HG02870 (cell line): Measurements from ENCODE around the gene C1GALT1.
"Not testable (repeated sequence)": the region's sequence is repeated elsewhere in the genome, so short reads cannot be mapped to it uniquely, and the experiment has no call there.

Source experiments
- ATAC-seq: cut with Tn5 transposase; IDR thresholded peaks from one replicate; pipeline ENCODE4 v1.9.1; 2021; ENCODE audit warnings: mild to moderate bottlenecking, moderate library complexity; ENCODE audit not compliant: unreplicated experiment

The C1GALT1 gene

DNA sequence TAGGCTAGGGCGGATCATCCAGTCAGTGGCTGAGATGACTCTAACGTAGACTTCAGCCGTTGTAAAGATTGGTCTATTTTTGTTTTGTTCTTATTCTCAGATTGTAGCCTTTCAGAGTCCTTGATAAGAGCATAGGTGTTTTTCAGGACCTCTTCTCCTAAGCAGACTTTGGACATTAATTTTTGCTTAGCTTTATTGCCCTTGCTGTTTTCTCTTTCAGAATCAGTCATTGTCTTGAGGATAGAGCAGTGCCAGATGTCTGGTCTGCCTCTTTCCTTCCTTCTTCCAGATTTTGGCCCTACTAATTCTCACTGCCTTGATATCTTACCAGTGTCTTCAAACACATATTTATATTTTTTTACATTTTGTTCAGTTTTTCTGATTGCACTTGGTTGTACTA, 49.5 kb downstream of the C1GALT1 start:
- ATAC-seq, result no peak

DNA sequence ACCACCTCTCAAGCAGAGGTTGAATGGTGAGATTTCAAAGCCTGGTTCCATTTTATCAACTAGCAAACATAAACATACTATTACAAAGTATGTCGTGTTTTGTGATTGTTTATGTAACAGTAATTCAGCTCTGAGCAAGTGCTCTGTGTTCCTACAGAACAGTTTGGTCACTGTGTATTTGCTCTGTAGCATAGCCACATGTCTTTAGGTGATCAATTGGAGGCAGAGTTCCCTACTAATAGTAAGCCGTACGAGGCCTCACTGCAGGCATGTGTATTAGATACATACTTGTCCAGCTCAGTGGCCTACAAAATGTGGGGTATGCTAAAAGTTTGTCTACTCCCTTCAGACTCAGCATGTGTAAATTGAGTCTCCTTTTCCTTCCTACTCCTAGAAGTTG, 53.0 kb downstream of the C1GALT1 start:
- ATAC-seq, result no peak

DNA sequence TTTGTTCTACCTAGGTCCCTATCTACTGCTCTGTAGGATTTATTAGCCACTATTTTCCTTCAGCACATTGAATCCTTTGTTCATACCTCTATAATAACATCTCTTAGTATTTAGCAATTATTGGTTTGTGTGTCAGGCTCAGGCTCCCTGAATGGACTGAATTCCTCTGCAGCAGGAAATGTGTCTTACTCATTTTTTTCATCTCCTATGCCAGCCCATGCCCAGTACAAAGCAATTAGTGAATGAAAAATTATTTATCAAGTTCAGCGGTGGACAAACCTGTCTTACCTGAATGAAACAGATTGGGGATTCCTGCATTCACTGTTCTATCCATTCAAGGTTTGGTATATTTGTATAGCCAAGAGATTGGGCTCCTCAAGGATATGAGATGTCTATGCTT, 53.7 kb downstream of the C1GALT1 start:
- no peak for ATAC-seq

DNA sequence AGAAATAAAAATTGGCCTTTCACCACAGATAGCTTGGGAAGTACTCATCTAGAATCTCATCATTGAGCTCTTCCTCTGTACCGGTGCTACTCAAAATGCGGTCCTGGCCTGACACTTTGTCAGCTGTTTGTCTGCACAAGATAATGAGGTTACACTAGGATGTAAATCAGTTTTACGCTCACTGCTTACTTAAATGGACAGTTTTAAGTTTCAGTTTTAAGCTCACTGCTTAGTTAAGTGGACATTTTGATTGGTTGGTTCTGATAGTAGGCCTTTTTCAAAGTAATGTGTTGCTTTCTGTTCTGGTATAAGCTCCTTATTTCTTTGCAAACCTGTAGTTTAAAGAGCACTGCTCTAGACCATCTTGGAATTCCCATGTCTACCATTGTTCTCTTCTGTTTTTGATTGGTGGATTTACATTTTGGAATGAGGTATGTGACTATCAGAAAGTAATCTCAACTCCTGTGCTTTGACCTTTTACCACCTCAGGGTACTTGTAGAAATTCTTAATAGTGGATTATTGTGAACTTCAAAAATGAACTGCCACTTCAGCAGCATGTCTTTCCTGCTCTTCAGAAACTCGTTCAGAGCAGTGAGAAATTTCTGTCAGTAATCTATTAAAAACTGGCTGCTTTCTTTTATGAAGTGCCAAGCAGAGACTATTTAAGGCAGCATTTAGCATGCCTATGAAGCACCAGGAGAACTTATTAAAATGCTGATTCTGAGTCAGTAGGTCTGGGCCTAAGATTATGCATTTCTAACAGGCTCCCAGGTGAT, 55.0 kb downstream of the C1GALT1 start:
- no peak for ATAC-seq

DNA sequence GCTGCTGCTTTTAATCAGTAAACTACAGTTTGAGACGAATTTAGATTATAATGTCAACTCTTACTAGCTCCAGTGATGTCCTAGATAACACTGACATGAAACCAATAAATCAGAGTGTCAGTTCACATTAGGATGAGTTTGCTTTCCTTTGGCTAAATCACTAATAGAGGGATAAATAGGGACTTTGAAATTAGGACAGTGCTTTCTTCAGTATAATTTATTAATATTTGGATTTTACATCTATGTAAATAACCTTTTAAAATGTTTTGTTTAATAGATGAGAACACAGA, 55.6 kb downstream of the C1GALT1 start:
- ATAC-seq, result no peak

DNA sequence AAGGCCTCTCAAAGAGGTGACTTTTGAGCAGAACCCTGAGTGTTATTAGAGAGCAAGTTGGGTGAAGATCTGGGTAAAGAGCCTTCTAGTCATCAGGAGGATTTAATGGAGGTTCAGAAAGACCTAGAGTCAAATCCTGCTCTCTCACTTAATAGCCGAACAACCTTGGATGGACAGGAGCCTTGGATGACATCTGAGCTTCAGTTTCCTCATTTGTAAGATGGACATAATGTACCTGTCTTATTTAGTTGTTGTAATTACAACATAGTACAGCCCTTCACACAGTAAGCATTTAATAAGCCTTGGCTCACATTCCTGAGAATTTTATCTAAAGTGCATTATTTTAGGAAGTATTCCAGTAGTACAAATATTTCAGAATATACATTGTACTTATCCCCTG, 57.0 kb downstream of the C1GALT1 start:
- no peak for ATAC-seq

DNA sequence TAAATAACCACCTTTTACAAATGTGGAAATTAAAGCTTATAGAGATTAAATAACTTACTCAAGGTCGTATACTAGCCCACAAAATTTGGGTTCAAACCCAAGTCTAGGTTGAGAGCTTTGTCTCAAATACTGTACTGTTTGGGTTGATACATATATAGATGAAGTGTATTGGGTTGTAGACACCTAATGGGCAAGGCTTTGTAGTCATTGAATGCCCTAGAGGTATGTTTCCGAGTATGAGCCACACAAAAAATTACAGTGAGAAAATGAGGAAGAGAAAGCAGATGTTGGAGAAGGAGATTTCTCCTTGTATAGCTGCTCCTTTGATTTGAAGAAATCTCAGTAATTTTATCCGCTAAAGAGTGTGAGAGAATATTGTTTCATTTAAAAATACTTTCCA, 60.6 kb downstream of the C1GALT1 start:
- ATAC-seq, result no peak

DNA sequence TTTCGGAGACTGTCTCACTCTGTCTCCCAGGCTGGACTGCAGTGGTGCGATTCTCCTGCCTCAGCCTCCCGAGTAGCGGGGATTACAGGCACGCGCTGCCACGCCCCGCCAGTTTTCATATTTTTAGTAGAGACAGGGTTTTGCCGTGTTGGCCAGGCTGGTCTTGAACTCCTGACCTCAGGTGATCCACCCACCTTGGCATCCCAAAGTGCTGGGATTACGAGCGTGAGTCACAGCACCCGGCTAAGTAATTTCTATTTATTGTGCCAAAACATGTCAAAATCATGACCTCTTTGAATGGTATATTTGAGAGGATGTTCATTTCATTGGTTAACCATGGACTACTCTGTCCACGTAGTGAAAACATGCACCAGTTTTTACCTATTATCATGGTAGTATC, 62.9 kb downstream of the C1GALT1 start:
- not testable (repeated sequence) for ATAC-seq

DNA sequence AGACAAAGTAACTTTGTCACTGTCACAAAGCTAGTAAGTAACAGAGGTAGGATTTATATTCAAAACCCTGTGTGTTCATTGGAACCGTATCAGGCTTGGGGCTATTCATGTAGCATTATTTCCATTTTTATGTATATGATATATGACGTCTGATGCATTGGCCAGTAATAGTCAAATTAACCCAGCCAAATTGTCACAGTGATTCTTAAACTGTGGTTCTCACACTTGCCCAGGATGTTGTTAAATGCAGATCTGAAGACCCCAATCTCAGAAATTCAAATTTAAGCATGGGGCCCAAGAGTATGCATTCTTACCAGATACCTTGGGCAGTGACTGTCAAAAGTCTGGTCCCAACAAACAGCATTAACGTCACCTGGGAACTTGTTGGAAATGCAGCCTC, 63.9 kb downstream of the C1GALT1 start:
- ATAC-seq, result no peak

DNA sequence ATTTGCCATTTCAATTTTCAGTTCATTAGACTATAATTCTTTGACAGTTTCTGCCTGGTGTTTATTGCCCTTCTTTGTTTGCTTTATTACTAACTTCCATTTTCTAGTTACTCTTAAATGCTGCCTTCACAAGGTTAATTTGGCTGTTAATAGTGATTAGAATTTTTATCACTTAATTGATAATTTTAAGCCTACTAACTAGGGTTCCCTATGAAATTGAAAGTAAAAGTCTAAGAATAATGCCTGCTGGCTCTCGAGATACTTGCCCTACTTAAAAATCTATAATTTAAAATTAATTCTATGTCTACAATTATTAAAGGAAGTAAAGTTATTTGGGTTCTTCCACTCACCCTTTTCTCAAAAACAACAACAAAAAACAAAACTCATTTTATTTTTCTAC, 65.3 kb downstream of the C1GALT1 start:
- ATAC-seq, result no peak

DNA sequence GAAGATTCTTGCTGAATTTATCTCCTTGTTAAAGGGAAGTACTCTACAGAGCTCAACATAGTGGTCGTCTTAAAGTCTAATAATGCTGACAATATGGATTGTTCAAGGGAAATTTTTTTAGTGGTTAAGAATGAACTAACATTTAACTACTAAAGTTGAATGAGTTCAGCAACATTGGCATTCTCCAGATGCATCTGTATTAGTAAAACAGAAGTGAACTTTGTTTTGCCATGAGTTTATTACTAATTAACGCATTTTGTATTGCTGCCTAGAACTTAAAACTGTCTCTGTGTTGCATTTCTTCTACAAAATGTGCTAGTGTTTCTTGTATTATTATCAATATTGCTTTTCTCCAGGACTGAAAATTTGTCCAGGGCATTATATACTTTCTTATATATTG, 67.5 kb downstream of the C1GALT1 start:
- ATAC-seq, result no peak

DNA sequence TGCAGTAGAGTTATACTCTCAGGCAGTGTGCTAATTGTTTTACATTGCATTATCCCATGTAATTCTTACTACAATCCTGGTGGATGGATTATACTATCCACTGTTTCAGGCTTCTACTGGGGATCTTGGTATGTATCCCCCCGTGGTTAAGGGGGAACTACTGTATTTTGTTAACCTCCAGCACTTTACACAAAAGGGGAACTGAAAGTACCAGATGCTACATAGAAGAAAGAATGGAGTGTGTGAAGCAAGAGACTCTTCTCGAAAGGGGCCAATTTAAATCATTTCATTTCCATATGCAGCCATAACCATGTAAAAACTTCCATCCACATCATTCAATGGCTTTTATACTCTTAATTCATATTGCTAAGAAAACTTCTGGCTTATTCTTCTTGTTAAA, 69.4 kb downstream of the C1GALT1 start:
- peak; percentile 99 for ATAC-seq

DNA sequence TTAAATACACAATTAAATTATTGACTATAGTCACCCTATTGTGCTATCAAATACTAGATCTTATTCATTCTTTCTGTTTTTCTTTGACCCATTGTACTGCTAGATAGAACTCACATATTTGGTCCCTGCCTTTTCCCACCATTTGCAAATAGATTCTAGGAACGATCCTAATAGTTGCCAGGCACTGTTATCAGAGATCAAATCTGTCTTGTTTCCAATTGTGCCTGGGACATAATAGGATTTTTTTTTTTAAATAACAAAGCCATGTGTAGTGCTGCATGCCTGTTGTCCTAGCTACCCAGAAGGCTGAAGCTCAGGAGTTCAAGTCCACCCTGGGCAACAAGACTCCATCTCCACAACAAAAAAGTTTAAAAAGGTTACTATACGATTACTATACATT, 72.0 kb downstream of the C1GALT1 start:
- no peak for ATAC-seq

DNA sequence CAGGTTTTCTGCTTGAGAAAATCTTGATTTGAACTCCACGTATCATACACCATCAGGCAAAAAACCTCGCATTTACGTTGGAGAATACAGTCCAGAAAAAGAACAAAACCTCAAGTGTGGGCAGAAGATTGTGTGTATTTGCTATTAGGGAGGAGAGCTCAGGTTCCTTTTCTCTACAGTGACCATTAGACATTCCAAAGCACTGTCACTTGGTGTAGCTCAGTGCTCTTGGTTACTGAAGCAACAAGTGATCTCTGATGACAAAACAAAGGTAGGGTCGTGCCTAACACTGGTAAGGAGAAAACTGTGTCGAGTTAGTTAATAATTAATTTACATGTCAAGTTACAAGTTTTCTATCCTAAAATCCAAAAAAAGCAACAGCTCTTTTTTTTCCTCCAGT, 72.6 kb downstream of the C1GALT1 start:
- ATAC-seq, result no peak

DNA sequence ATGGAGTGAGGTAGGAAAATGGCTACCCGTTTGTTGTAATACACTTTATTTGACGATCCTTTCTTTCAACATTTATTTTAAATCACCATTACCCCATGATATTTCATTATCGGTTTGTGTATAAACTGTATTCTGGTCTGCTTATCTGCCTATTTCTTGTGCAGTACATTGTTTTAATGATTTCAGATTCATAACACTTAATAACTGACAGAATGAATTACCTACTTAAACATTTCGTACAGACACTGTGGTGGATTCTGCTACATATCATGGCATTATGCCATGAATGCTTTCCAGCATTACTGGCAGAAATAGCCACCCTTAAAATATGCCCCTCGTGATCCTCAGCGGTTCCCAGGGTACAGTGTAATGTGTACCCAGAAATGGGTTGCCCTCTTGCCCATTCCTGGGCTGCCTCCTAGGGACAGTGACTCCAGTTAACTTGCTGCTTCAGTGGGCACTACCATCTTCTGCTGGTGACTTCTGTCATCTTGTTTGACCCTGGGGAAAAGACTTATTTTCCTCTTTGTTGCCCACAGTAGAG, 74.5 kb downstream of the C1GALT1 start:
- ATAC-seq, result no peak

DNA sequence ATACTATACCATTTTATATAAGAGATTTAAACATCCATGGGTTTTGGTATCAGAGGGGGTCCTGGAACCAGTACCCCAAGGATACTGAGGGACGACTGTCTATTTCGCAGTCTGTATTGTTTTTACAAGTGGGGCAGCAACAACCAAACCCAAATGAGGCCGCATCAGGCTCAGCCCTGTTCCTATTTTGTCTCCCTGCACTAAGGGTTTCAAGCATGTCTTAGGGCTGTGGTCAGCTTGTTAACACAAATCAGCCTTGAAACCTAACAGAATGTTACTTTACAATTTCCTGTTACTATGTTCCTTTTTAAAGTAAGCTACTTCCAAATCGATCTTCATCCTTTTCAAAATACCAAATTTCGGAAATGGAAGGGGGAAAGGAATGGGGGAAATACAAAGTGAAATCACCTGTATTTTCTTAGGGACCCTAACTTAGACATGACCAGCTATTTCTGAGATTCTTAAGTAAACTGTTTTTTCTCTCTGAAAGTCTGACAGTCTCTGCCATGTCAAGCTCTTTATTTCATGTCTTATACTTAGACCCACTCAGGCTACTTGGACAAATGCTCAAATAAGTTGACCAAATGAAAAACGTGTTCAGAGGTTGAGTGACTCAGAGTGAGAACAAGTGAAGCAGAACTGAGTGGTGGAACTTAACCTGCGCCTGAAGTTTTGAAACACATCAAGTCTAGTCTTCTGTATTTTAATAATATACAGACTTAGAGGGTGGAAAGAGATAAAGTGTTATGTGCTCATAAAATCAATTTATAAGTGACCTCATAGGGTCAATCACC, 75.8 kb downstream of the C1GALT1 start:
- ATAC-seq, result peak; percentile 89

DNA sequence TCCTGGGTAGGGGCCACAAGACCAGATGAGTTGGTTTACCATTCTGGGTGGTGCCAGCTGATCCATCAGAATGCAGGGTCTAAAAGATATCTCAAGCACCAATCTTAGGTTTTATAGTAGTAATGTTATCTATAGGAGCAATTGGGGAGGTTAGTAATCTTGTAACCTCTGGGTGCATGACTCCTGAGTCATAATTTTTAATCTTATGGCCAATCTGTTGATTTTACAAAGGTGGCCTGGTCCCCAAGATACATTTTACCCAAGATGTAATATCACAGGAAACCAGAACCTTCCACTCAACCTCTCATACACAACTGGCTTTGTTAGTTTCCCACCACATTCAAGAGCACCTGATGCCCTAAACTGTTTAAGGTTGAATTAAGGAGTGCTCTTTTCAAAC, 79.5 kb downstream of the C1GALT1 start:
- no peak for ATAC-seq

DNA sequence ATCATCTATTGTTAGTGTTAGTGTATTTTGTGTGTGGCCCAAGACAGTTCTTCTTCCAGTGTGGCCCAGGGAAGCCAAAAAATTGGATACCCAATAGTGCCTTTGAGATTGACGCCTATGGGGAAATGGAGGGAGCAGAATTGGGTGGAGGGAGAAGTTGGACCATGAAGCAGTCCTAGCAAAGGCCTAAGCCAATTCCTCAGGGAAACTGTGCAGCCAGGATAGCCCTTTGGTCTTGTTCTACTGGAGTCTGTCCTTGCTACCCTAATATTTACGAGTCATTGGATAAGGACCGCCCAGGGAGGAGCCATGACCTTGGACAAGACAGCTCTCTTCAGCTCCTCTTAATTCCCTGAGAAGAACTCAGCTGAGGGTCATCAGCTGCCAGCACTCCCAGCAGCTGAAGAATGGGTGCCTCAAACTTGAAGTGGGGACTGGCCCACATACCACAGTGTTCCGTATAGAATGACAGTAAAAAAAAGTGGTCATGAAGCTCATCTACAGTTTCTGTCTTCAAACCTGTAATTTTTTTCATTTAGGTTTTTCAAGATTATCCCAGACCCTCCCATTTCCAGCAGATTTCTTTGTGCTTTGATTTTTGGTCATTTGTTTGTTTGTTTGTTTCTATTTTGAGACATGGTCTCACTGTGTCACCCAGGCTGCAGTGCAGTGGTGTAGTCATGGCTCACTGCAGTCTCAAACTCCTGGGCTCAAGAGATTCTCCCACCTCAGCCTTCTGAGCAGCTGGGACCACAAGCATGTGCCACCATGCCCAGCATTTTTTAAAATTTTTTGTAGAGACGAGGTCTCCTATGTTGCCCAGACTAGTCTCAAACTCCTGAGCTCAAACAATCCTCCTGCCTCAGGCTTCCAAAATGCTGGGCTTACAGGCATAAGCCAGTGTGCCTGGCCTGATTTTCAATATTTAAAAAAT, 81.2 kb downstream of the C1GALT1 start:
- ATAC-seq, result no peak

DNA sequence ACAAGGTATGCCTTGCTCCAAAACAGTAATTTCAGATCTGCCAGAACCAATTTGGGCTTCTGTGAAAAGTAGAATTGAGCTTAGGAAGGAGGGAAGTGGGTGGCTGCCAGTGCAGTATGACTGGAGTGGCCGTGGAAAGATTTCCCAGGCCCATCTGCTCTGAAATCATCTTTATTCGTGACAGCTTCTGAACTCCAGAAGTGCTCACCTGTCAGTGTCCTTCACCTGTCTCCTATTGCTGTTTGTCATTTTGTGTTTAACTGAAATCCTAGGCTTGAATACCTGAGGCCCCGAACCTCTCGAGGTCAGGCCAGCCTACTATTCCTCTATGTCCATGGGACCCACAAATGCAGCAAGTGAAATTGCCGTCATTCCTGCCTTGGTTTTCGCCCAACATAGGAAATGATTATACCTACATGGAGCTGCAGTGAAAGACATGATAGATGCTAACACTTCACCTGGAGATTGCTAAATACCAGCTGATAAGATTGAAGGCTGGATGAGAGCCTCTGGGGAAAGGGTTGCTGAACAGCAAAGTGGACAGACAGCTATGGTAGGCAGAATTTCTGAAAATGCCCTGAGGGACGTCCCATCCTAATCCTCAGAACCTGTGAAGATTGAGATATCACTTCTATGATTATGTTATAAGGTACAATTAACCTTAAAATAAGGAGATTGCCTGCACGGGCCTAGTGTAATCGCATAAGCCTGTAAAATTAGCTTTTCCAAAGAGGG, 82.1 kb downstream of the C1GALT1 start:
- no peak for ATAC-seq
